RWPE1 (cell line): Measurements from ENCODE around the gene ASAP2.

ENCODE experiments used
- CTCF ChIA-PET: fragments of 350-600 bp; sonication (Branson Sonifier 250); formaldehyde crosslinking; extraction: SDS; loops from one replicate; lab custom pipeline; 2021; lab: Yijun Ruan, JAX
- POLR2A ChIA-PET: fragments of 400-600 bp; formaldehyde crosslinking; extraction: SDS; loops from one replicate; lab custom pipeline; 2020; ENCODE audit warnings: antibody characterized with exemption; ENCODE audit not compliant: low non-redundant PET; lab: Yijun Ruan, JAX
- DNase-seq: peaks from one replicate; pipeline ENCODE4 v3.0.0; 2012; ENCODE audit warnings: low spot score
- H3K27ac ChIP-seq: fragments of 450-650 bp; 2 replicates; pipeline ENCODE4 v1.5.1; 2017
- CTCF ChIP-seq: fragments of 450-650 bp; conservative IDR thresholded peaks from 2 replicates; pipeline ENCODE4 v1.5.1; 2017; ENCODE audit warnings: low read depth, mild to moderate bottlenecking

Gene ASAP2

GRCh38 chr2:9313443-9313842 is 106.8 kb downstream of the ASAP2 start:
- no peak overlapping the region for H3K27ac ChIP-seq
- CTCF ChIA-PET: no interaction called here
- no peak for TF ChIP-seq CTCF
- POLR2A ChIA-PET: no interaction called here
- DNase-seq: no peak

- ChIA-PET CTCF (no interaction called here), POLR2A (no interaction called here)
- TF ChIP-seq CTCF: no peak
- peak; percentile 73 for DNase-seq
- peak overlapping the region; percentile 89 for H3K27ac ChIP-seq
Measured at GRCh38 chr2:9315280-9315847, 108.8 kb downstream of the ASAP2 start.

GRCh38 chr2:9317559-9317958 is 110.9 kb downstream of the ASAP2 start:
- ChIA-PET CTCF (interaction anchor here (0.7 kb wide), 1 partner anchor 14 kb away, joined by 3 read pairs; no protein-coding TSS in a partner anchor), POLR2A (no interaction called here)
- no peak for TF ChIP-seq CTCF
- H3K27ac ChIP-seq: peak overlapping the region; percentile 89
- DNase-seq: no peak

GRCh38 chr2:9318461-9319337 is 112.1 kb downstream of the ASAP2 start:
- no peak for TF ChIP-seq CTCF
- DNase-seq: no peak
- ChIA-PET POLR2A (no interaction called here), CTCF (interaction anchor here (0.7 kb wide), 3 partner anchors 13 to 179 kb away, joined by 3 read pairs; no protein-coding TSS in a partner anchor)
- H3K27ac ChIP-seq: peak overlapping the region; percentile 44

GRCh38 chr2:9319338-9319715 is 112.7 kb downstream of the ASAP2 start:
- CTCF ChIA-PET: interaction anchor here (0.7 kb wide), 1 partner anchor 85 kb away, joined by 3 read pairs; no protein-coding TSS in a partner anchor
- peak overlapping the region; percentile 44 for H3K27ac ChIP-seq
- POLR2A ChIA-PET: no interaction called here
- no peak for TF ChIP-seq CTCF
- no peak for DNase-seq

GRCh38 chr2:9322576-9322975 is 116.0 kb downstream of the ASAP2 start:
- TF ChIP-seq CTCF: no peak
- no peak for DNase-seq
- ChIA-PET POLR2A (no interaction called here), CTCF (no interaction called here)
- H3K27ac ChIP-seq: 0 out of 2 replicates have a peak overlapping the region, but pooled peaks have one; percentile 2
